ENCODE measurements around the gene GAGE10.

Gene GAGE10

GRCh38 chrX:49303346-49303745, at the start of gene GAGE10:
TSS of gene GAGE10 (plus strand) at chrX:49303646. CDS start at chrX:49304860, 1,214 bp downstream.
- in situ Hi-C loops (cut with MboI; ENCODE audit: low sequenced_read_pairs), result no loop called here

GRCh38 chrX:49254639-49255038, 48.8 kb upstream of the GAGE10 start:
- in situ Hi-C loops (cut with MboI; ENCODE audit: low sequenced_read_pairs), result no loop called here

GRCh38 chrX:49256268-49256995, 47.0 kb upstream of the GAGE10 start:
- in situ Hi-C loops (cut with MboI; ENCODE audit: low sequenced_read_pairs), result no loop called here

- in situ Hi-C loops (cut with MboI; ENCODE audit: low sequenced_read_pairs), result no loop called here
These were observed 46.2 kb upstream of the GAGE10 start for GRCh38 chrX:49257074-49257790.

GRCh38 chrX:49257846-49258748, 45.3 kb upstream of the GAGE10 start:
- in situ Hi-C loops (cut with MboI; ENCODE audit: low sequenced_read_pairs), result no loop called here

- in situ Hi-C loops (cut with MboI; ENCODE audit: low sequenced_read_pairs), result no loop called here
These were observed 44.7 kb upstream of the GAGE10 start for GRCh38 chrX:49258749-49259124.

GRCh38 chrX:49260221-49260985, 43.0 kb upstream of the GAGE10 start:
- in situ Hi-C loops (cut with MboI; ENCODE audit: low sequenced_read_pairs), result no loop called here

GRCh38 chrX:49262603-49263002, 40.8 kb upstream of the GAGE10 start:
- in situ Hi-C loops (cut with MboI; ENCODE audit: low sequenced_read_pairs), result no loop called here

GRCh38 chrX:49263631-49264030, 39.8 kb upstream of the GAGE10 start:
- in situ Hi-C loops (cut with MboI; ENCODE audit: low sequenced_read_pairs), result no loop called here

- in situ Hi-C loops (cut with MboI; ENCODE audit: low sequenced_read_pairs), result no loop called here
These were observed 39.0 kb upstream of the GAGE10 start, which contains the start of gene FOXP3 for GRCh38 chrX:49264460-49264859. TSS of gene FOXP3 (minus strand) at chrX:49264710. CDS start at chrX:49258505, 6,205 bp downstream.

GRCh38 chrX:49266523-49267445, 36.7 kb upstream of the GAGE10 start:
- in situ Hi-C loops (cut with MboI; ENCODE audit: low sequenced_read_pairs), result no loop called here

- in situ Hi-C loops (cut with MboI; ENCODE audit: low sequenced_read_pairs), result no loop called here
These were observed 34.8 kb upstream of the GAGE10 start for GRCh38 chrX:49268702-49269009.

GRCh38 chrX:49269010-49269766, 34.3 kb upstream of the GAGE10 start:
- in situ Hi-C loops (cut with MboI; ENCODE audit: low sequenced_read_pairs), result no loop called here

- in situ Hi-C loops (cut with MboI; ENCODE audit: low sequenced_read_pairs), result no loop called here
These were observed 33.6 kb upstream of the GAGE10 start, which contains the start of gene PPP1R3F for GRCh38 chrX:49269767-49270248. TSS of gene PPP1R3F (plus strand) at chrX:49269793. CDS start at chrX:49269870, 77 bp downstream.

GRCh38 chrX:49270249-49270921, 33.1 kb upstream of the GAGE10 start:
- in situ Hi-C loops (cut with MboI; ENCODE audit: low sequenced_read_pairs), result no loop called here

- in situ Hi-C loops (cut with MboI; ENCODE audit: low sequenced_read_pairs), result no loop called here
These were observed 32.1 kb upstream of the GAGE10 start for GRCh38 chrX:49271341-49271740.

GRCh38 chrX:49272421-49272820, 31.0 kb upstream of the GAGE10 start:
- in situ Hi-C loops (cut with MboI; ENCODE audit: low sequenced_read_pairs), result no loop called here

- in situ Hi-C loops (cut with MboI; ENCODE audit: low sequenced_read_pairs), result no loop called here
These were observed 30.2 kb upstream of the GAGE10 start for GRCh38 chrX:49273181-49273727.

Data from HL-60/S4 treated with phorbol 12-myristate 13-acetate at 8.2 ng/mL for 4 days and 3 days (cell line).